GM20000 (cell line): ENCODE measurements around the gene AKT1.

Experiments used
- DNase-seq: peaks from one replicate; pipeline ENCODE4 v3.0.0; 2012; ENCODE audit warnings: low spot score
- CTCF ChIP-seq: IDR thresholded peaks from 2 replicates; pipeline ENCODE4 v1.5.1; 2012; ENCODE audit warnings: mild to moderate bottlenecking, control low read depth; ENCODE audit errors: extremely low read depth, missing control alignments

The AKT1 gene

GRCh38 chr14:104795781-104796686, 486 bp upstream of the AKT1 start:
- TF ChIP-seq CTCF = no peak
- DNase-seq = peak; percentile 97

GRCh38 chr14:104794631-104794992, 936 bp downstream of the AKT1 start:
- no peak for TF ChIP-seq CTCF
- peak; percentile 72 for DNase-seq

GRCh38 chr14:104794099-104794498, 1.4 kb downstream of the AKT1 start:
- TF ChIP-seq CTCF = no peak
- DNase-seq = no peak

- TF ChIP-seq CTCF = no peak
Observed at GRCh38 chr14:104793703-104793959, 1.9 kb downstream of the AKT1 start.

GRCh38 chr14:104792945-104793702, 2.4 kb downstream of the AKT1 start:
- TF ChIP-seq CTCF = no peak
- no peak for DNase-seq

More at GRCh38 chr14:104793703-104793959, 1.9 kb downstream of the AKT1 start:
- no peak for DNase-seq

- TF ChIP-seq CTCF = no peak
- no peak for DNase-seq
Observed at GRCh38 chr14:104792101-104792884, 3.3 kb downstream of the AKT1 start.

GRCh38 chr14:104791425-104791824, 4.1 kb downstream of the AKT1 start:
- DNase-seq = no peak
- no peak for TF ChIP-seq CTCF
